Breast epithelium (tissue), 4 donors: ENCODE measurements around the gene OCA2. TPM values are rescaled to one million over a fixed set of nuclear protein-coding genes. Genes with fewer than 3 reads are reported as not detected.
"Not testable (repeated sequence)": the region's sequence is repeated elsewhere in the genome, so short reads cannot be mapped to it uniquely, and the experiment has no call there.

Source experiments
- DNase-seq, 2 donors: peaks; one replicate each; pipeline ENCODE4 v3.0.0-alpha.2; 2019; ENCODE audit warnings: low spot score in 2 of 2
- H3K27ac ChIP-seq, 2 donors: fragments of 200-600 bp; sonication (generic) in 1 of 2; one replicate each; pipeline ENCODE4 v1.5.1; 2016 to 2019; ENCODE audit warnings: mild to moderate bottlenecking in 1 of 2
- H3K27me3 ChIP-seq, 2 donors: fragments of 200-600 bp; sonication (generic) in 1 of 2; one replicate each; pipeline versions ENCODE4 v1.5.1 to v1.6.0; 2017 to 2019; ENCODE audit warnings: control low read depth in 1 of 2, mild to moderate bottlenecking in 1 of 2
- H3K36me3 ChIP-seq: fragments of 200-600 bp; one replicate; pipeline ENCODE4 v1.5.1; 2019
- H3K4me1 ChIP-seq, 2 donors: fragments of 200-600 bp; sonication (generic); one replicate each; pipeline ENCODE4 v1.5.1; 2016 to 2019; ENCODE audit warnings: control low read depth in 1 of 2
- H3K4me3 ChIP-seq, 3 donors: fragments of 200-600 bp; sonication (generic); 1 replicate in 2 of 3; 2 replicates in 1 of 3; pipeline ENCODE4 v1.5.1; 2016 to 2019; ENCODE audit warnings: mild to moderate bottlenecking in 3 of 3, moderate library complexity in 2 of 3
- H3K9me3 ChIP-seq, 2 donors: fragments of 200-600 bp; sonication (generic) in 1 of 2; one replicate each; pipeline ENCODE4 v1.5.1; 2016 to 2019; ENCODE audit warnings: control low read depth in 1 of 2
- POLR2A ChIP-seq: fragments of 450-650 bp; IDR thresholded peaks from one replicate; pipeline ENCODE4 v1.6.1; 2016; ENCODE audit warnings: antibody characterized with exemption, mild to moderate bottlenecking, moderate library complexity
- POLR2AphosphoS5 ChIP-seq, 3 donors: sonication (generic); formaldehyde crosslinking; IDR thresholded peaks; one replicate each; pipeline ENCODE4 v1.6.1; 2017; ENCODE audit warnings: antibody characterized with exemption in 3 of 3
- intact Hi-C: fragments of 100-400 bp; cut with DNase I; formaldehyde crosslinking; loops from one replicate; pipeline ENCODE4 v1.15.1; 2023; ENCODE audit warnings: low total_unique reads
- total RNA-seq, 3 donors: library from RNA; depleted of rRNA; stranded (reverse); fragments of >200 nt; gene quantifications; one replicate each; pipeline ENCODE4 v1.1.0, GENCODE V29; 2016
- TF ChIP-seq, protein P1 (sequence below), 3 donors: fragments of 450-650 bp; IDR thresholded peaks; one replicate each; pipeline ENCODE4 v1.5.1; 2016 to 2017; ENCODE audit warnings: antibody characterized with exemption in 3 of 3, mild to moderate bottlenecking in 3 of 3, moderate library complexity in 3 of 3

Gene OCA2
- total RNA-seq, 3 donors from 2014 or later = 0.59 to 0.80 (median 0.66) TPM

- H3K4me3 ChIP-seq = no peak overlapping the region
- no peaks in the 10 kb centered on the region for H3K4me1 ChIP-seq
- H3K36me3 ChIP-seq = no peaks in the 10 kb centered on the region
- TF ChIP-seq, protein P1, sequence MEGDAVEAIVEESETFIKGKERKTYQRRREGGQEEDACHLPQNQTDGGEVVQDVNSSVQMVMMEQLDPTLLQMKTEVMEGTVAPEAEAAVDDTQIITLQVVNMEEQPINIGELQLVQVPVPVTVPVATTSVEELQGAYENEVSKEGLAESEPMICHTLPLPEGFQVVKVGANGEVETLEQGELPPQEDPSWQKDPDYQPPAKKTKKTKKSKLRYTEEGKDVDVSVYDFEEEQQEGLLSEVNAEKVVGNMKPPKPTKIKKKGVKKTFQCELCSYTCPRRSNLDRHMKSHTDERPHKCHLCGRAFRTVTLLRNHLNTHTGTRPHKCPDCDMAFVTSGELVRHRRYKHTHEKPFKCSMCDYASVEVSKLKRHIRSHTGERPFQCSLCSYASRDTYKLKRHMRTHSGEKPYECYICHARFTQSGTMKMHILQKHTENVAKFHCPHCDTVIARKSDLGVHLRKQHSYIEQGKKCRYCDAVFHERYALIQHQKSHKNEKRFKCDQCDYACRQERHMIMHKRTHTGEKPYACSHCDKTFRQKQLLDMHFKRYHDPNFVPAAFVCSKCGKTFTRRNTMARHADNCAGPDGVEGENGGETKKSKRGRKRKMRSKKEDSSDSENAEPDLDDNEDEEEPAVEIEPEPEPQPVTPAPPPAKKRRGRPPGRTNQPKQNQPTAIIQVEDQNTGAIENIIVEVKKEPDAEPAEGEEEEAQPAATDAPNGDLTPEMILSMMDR (IDR thresholded peaks at IDR 0.05) = no peak
- TF ChIP-seq POLR2A (no peak), POLR2AphosphoS5 (IDR thresholded peaks at IDR 0.05) (no peak)
- intact Hi-C loops = no loop called here
- no peaks in the 10 kb centered on the region for H3K27me3 ChIP-seq
- no peak overlapping the region for H3K27ac ChIP-seq
- DNase-seq = no peak
- peaks cover 2 to 10% of the 10 kb centered on the region in 2 donors for H3K9me3 ChIP-seq
These were observed 247.3 kb downstream of the OCA2 start for GRCh38 chr15:27851858-27852210.

DNA sequence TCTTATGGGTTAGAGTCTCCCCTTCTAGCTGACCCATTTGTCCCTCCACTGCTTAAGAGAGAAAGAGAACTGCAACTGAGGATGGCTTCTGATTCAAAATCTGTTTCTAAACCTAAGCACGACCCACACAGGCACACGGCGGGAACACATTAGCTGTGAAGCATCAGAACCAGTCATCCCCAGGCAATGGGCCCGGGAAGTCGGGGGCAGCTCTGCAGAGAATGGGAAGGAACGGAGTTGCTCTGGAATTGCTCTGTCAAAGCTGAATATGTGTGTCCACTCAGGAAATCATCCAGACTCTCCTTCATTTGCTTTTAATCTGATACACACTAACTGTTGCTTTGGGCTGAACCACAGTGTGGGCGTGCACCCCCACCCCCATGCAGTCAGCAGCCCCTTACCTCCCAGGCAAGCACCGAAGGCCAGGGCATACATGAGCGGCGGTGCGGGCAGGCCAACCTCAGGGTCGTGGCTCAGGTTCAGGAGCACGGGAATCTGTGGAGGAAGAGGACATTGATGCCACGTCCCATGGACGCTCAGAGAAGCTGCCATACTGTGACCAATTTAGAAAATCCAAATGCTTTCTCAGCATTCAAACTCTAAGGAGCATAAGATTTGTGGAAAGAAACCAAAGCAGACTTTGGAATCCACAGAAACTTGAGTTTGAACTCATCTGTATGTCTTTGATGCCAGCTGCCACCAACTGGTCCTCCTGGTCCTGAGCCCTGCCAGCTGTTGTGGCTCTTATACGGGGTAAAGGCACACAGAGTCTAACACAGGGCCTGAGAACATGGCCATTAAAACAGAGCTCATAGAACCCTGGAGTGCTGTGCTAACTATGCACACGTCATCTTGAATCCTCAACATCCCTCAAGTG, 247.9 kb downstream of the OCA2 start:
- no peak for TF ChIP-seq POLR2A
- TF ChIP-seq POLR2AphosphoS5 (IDR thresholded peaks at IDR 0.05) = no peak
- TF ChIP-seq, protein P1 (IDR thresholded peaks at IDR 0.05) = no peak
- no peaks in the 10 kb centered on the region for H3K27me3 ChIP-seq
- no peak overlapping the region for H3K4me3 ChIP-seq
- intact Hi-C loops = no loop called here
- H3K4me1 ChIP-seq = no peaks in the 10 kb centered on the region
- H3K36me3 ChIP-seq = no peaks in the 10 kb centered on the region
- no peak overlapping the region for H3K27ac ChIP-seq
- peaks cover 2 to 10% of the 10 kb centered on the region in 2 donors for H3K9me3 ChIP-seq
- DNase-seq = no peak

DNA sequence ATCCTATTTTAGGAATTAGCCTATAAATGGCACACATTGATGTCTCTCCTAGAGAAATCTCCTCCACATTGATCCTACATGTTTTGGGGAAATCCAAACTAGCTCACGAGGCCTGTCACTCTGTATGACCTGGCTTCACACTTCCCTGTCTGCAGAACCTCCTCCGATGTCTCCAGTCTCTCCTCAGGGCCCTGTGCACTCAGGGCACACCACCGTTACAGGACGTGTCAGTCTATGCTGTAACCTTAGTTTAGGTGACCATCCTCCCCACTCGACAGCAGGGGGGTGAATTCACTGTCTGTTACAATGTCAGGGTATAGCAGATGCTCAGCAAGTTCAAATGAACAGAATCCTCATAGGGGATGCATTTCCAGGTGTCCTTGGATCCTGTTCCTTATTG, 249.1 kb downstream of the OCA2 start:
- Histone ChIP-seq H3K9me3 (peaks cover 0 to 10% of the 10 kb centered on the region in 2 donors), H3K4me1 (no peaks in the 10 kb centered on the region), H3K4me3 (no peak overlapping the region), H3K27me3 (no peaks in the 10 kb centered on the region), H3K36me3 (no peaks in the 10 kb centered on the region), H3K27ac (no peak overlapping the region)
- no peak for DNase-seq
- TF ChIP-seq, protein P1 (IDR thresholded peaks at IDR 0.05) = no peak
- TF ChIP-seq POLR2AphosphoS5 (IDR thresholded peaks at IDR 0.05) (no peak), POLR2A (no peak)
- intact Hi-C loops = no loop called here

DNA sequence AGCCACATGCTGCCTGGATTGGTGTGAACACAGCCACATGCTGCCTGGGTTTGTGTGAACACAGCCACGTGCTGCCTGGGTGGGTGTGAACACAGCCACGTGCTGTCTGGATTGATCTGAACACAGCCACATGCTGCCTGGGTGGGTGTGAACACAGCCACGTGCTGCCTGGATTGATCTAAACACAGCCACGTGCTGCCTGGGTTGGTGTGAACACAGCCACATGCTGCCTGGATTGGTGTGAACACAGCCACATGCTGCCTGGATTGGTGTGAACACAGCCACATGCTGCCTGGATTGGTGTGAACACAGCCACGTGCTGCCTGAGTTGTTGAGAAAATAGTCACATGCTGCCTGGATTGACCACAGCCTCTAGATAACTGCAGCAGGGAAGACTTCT, 250.2 kb downstream of the OCA2 start:
- intact Hi-C loops, H3K4me1 ChIP-seq, H3K27ac ChIP-seq, H3K27me3 ChIP-seq, DNase-seq, H3K4me3 ChIP-seq, H3K36me3 ChIP-seq, H3K9me3 ChIP-seq: not testable (repeated sequence)

- Histone ChIP-seq H3K9me3 (no peaks in the 10 kb centered on the region), H3K4me1 (no peaks in the 10 kb centered on the region), H3K4me3 (no peak overlapping the region), H3K27ac (no peak overlapping the region), H3K27me3 (no peaks in the 10 kb centered on the region), H3K36me3 (no peaks in the 10 kb centered on the region)
- TF ChIP-seq, protein P1 (IDR thresholded peaks at IDR 0.05) = no peak
- TF ChIP-seq POLR2A = no peak
- TF ChIP-seq POLR2AphosphoS5 (IDR thresholded peaks at IDR 0.05) = no peak
- DNase-seq = no peak
- intact Hi-C loops = no loop called here
These were observed 251.1 kb downstream of the OCA2 start for GRCh38 chr15:27847775-27848710.
